Measurements from ENCODE around the gene ZNF668.

ZNF668 gene

DNA sequence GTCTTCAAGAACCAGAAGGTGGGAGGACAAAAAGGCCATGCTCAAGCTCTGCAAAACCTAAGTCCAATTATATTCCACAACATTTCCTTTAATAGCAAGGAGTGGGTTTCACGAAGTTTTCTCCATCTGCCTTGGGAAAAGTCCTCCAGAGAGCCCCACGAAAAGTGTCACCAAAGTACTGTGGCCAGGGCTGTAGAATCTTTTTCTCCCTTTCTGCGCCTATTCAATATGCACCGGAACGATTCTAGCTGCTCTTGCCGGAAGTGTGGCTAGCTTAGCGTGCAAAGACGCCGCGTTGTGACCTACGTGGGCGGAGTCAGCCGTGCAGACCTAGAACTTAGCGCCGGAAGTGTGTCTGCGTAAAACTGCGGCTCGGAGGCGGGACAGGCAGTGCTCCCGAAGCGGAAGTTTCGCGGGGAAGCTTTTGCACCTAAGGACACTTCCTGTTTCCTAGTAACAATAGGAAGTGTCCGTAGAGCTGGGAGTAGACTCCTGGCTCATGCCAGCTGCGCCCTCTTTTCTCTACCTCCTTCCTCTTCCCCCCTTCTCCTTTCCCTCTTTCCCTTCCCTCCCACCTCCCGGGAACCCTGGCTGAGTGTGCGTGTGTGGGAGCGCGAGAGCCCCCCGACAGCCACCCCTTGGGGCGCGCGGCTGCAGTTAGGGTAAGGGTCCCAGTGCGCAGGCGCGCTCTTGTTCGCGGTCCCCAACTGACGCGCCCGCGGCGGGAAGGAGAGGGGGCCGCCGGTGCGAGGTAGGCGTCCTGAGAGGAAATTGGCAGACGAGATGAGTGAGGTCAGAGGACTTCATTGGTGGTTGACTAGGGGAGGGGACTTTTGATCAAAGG lies at the start of gene ZNF668, which contains the start of gene ZNF646:
Gene ZNF668 (minus strand): TSS at position 271 of the 844 bp plus-strand sequence. CDS start 9,781 bp downstream, outside the sequence.
Gene ZNF646 (plus strand): TSS at position 453 of the 844 bp plus-strand sequence. CDS start 1,903 bp downstream, outside the sequence.
- DNase-seq: peak; percentile 99

DNA sequence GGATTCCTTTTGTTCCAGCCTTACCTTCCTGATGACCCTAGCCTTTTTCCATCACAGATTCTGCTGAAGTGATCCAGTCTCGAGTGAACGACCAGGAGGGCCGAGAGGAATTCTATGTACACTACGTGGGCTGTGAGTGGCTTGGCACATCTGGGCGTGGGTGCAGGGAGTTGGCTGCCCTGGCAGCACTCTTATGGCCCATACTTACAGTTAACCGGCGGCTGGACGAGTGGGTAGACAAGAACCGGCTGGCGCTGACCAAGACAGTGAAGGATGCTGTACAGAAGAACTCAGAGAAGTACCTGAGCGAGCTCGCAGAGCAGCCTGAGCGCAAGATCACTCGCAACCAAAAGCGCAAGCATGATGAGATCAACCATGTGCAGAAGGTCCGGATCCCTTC lies 46.1 kb upstream of the ZNF668 start:
- no peak for DNase-seq

DNA sequence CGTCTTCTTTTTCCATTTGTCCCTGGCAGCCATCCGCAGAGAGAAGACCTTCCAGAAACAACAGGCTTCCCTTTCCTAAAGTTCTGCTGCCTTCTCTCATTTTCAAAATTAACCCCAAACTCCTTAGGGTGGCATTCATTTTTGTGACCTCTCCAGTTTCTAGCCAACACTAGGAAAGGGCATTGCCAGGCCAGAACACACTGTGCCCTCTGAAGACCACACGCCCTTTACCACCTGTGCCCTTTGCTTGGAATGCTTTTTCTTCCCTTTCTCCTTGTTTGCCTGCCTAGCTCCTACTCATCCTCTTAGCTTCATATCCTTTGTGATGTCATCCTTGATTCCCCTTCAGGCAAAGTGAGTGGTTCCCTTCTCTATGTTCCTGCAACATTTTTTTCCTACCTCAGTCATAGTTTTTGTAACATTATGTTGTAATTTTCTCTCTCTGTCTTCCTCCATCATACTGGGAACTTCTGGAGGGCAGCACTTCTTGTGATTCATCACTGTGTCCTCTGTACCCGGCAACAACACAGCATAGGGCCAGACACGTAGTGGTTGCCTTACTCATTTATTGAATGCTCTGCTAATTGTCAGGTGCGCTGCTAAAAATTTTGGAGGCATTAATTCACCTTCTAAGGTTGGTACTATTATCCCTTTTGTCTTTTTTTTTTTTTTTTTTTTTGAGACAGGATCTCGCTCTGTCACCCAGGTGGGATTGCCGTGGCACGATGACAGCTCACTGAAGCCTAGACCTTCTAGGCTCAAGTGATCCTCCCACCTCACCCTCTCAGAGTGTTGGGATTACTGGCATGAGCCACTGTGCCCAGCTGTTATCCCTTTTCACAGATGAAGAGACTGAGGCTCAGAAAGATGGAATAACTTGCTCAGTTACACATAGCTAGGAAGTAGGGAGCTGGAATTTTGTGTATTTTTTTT lies 44.4 kb upstream of the ZNF668 start:
- DNase-seq: peak; percentile 91

DNA sequence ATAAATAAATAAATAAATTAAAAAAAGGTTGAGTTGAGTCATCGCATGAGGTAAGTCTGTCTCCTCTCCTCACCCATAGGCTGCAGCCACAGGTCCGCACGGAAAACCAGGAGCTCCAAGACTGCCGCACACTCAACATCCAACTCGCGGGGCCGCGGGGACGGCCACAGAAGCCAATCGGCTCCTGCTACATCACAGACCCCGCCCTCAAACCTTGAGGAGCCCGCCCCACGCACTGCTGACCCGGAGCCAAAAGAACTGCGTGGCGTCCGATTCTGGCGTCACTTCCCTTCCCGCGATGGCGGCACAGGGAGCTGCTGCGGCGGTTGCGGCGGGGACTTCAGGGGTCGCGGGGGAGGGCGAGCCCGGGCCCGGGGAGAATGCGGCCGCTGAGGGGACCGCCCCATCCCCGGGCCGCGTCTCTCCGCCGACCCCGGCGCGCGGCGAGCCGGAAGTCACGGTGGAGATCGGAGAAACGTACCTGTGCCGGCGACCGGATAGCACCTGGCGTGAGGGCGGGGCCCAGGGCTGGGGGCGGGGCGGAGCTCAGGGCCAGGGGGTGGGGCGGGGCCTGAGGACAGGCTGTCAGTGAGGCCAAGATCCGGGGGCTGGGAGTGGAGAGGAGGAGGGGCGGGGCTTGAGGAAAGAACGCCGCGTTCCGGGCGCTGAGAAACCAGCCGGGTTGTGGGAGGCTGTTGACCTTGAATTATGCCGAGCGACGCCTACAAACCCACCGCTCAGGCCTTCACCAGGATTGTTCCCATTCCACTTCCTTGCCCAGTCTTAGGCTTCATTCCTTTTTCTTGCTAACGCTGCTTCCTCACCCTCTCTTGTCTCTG lies 43.6 kb upstream of the ZNF668 start, which contains the start of gene KAT8:
Gene KAT8 (plus strand): TSS at position 281 of the 839 bp plus-strand sequence. CDS start 18 bp downstream, at position 299.
- peak; percentile 99 for DNase-seq

DNA sequence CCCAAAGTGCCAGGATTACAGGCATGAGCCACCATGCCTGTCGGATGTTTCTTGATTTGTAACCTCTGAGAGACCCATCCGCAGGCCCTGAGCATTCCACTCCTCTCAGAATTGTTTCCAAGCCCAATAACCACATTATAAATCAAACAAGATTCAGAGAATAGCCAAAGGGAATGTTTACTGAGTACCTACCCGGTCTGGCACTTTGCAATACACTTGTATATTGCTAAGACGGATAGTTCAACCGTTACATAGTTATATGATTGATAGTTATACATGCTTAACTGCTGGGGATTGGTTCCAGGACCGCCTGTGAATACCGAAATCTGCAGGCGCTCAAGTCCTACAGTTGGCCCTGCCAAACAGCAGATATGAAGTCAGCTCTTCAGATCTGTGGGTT lies 40.4 kb upstream of the ZNF668 start:
- DNase-seq: no peak

DNA sequence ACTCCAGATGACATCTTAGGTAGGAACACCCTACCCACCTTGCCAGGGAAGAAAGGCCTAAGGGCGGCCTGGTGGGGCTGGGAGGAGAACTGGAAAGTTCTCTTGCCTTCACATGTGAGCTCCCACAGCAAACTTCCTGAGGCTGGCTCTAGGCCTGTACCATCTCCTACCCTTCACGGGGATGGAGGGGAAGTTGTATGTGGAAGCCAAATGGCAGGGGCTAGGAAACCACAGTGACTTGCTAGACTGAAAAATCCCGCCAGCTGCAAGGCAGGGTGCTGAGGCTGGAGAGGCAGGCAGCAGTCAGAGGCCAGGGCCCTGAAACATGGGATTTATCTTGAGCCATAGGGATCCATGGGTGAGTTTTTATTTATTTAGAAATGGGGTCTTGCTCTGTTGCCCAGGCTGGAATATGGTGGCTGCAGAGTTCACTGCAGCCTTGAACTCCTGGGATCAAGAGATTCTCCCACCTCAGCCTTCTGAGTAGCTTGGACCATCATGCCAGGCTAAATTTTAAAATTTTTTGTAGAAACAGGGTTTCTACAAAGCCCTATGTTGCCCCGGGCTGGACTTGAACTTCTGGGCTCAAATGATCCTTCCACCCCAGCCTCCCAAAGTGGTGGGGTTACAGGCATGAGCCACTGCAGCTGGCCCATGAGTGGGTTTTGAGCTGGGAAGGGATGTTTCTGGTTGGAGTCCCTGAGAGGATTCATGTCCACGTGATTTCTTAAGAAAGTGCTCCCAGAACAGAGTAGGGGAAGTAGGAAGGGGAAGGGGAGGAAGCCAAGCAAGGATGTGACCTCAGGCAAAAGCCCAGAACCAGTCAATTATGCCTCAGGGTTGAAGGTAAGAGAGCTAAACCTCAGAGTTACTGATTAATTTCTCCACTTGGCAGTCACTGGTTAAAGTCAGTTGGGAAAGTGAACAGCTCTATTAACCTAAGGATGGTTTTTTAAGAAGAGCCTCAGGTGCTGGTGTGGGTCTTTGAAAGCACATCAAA lies 39.4 kb upstream of the ZNF668 start:
- peak; percentile 24 for DNase-seq

DNA sequence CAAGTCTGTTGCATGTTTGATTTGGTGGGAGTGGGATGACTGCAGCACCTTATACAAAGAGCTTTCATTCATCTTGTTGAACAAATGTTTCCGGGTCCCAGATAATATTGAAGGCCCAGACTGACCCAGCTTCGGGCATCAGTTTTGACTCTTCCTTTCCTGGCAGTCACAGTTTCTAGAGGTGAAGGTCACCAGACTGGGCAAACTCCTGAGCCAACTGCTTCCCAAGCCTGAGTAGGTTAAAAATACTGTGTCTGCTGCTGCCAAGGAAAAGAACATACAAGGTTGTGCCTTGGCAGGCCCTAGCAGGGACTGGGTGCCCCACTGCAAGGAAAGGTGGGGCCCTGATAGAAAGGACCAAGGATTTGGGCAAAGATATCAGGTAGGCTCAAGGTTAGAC lies 38.7 kb upstream of the ZNF668 start:
- DNase-seq: no peak

DNA sequence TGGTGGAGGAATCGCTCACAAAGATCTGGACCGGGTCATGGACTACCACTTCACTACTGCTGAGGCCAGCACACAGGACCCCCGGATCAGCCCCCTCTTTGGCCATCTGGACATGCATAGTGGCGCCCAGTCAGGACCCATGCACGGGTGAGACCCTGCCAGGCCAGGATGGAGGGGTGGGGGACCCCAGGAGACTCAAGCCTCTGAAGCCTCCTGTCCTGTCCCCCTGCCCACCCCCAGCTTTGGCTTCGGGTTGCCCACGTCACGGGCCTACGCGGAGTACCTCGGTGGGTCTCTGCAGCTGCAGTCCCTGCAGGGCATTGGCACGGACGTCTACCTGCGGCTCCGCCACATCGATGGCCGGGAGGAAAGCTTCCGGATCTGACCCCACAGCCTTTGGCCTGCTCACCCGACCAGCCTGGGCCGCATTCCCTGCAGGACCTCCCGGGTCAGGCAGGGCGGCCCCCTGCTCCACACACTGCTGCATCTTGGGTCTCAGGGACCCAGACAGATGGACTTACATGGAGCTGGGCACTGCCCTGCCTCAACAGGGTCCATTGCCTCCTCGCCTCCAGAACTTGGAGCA lies 37.9 kb upstream of the ZNF668 start:
- DNase-seq: no peak

DNA sequence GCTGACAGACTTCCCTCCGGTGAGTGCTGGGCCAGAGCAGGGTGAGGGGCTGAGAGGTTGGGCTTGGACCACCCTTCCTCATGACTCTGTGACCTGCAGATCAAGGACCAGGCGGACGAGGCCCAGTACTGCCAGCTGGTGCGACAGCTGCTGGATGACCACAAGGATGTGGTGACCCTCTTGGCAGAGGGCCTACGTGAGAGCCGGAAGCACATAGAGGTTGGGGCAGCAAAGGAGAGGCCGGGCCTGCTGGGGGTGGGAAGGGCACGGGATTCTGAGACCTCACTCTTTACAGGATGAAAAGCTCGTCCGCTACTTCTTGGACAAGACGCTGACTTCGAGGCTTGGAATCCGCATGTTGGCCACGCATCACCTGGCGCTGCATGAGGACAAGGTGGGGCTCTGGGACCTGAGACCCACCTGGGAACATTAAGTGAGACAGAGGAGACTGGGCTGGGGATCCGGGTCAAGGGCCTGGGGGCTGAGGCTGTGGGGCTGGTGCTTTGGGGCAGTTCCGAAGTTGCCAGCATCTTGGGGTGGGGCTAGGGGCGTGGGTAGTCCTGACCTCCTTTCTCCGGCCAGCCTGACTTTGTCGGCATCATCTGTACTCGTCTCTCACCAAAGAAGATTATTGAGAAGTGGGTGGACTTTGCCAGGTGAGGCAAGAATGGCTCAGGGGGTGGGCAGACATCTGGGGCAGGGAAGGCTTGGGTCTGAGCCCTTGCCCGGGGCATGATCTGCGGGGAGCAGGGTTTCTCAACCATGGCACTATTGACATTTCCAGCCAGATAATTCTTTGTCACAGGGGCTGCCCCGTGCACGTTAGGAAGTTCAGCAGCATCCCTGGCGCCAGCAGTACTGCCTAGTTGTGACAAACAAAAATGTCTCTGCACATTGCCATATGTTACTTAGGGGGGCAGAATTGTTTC lies 36.3 kb upstream of the ZNF668 start:
- no peak for DNase-seq

DNA sequence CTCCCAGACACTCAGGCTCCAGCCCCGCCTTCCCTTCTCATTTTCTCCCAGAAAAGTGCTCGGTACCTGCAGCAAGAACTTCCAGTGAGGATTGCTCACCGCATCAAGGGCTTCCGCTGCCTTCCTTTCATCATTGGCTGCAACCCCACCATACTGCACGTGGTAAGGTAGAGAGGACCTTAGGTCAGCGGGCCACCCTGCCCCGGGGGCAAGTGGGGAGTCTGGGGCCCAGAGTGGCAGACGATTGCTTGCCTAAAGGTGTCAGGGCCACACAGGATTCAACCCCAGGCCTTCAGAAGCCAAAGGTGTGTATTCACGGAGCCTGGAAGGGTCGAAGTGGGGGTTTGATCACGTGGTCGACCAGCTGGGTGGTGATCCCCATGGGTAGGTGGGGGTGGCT lies 35.6 kb upstream of the ZNF668 start:
- no peak for DNase-seq

DNA sequence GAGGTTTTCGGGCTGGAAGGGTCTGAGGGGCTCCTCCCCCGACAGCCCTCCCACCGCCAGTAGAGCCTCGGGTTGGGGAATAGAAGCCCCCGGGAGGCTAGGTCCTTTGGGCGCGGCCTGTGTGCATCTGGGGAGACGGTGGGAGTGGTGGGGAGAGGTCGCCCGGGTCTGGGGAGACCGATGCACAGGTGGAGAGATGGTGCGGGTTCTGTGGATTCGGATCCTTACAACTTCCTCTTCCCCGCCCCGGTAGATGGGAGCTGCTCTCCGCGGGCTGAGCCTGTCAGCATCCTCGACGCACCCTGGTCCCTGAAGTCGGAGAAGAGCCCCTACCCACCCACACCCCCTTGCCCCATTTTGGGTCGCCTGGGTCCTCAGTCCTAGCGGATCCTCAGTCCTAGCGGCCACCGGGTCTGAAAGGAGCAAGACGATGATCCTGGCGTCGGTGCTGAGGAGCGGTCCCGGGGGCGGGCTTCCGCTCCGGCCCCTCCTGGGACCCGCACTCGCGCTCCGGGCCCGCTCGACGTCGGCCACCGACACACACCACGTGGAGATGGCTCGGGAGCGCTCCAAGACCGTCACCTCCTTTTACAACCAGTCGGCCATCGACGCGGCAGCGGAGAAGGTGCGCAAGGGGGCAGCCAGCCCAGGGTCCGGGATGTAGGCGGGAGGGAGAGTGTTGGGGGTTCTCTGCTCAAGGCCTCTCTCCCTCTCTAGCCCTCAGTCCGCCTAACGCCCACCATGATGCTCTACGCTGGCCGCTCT lies 34.9 kb upstream of the ZNF668 start:
- DNase-seq: no peak

DNA sequence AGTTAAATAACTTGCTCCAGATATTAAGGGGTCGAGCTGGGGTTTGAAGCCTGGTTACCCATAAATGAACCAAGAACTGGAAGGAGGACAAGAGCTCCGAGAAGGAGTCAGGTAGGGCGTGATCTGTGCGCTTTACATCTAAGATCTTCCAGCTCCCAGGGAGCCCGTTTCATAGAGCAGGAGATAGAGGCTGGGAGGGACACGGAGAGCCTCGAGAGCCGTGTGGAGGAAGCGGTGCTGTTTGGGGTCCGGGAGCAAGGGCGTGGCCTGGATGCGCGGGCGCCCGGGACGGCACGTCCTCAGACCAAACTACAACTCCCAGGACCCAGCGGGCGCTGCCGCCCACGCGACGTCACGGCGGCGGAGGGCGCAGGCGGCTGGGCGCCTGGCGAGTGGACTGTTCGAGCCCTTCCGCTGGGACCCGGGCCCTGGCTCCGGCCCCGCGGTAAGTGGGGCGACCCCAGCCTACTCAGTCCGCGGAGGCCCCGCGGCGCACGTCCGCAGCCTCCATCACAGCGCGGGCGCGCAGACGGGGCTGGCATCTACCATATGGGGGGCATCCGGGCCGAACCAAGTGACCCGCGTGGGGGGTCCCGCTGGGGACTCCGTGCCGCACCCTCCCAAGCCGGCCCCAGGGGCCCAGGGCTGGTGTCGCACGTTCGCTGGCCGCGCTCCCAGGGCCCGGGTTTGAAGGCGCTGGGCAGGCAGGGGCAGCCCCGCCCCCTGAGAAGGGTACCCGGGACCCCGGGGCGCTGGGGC lies 34.2 kb upstream of the ZNF668 start, which contains the start of gene BCKDK:
Gene BCKDK (plus strand): TSS at position 352 of the 759 bp plus-strand sequence. CDS start 838 bp downstream, outside the sequence.
- DNase-seq: peak; percentile 82

DNA sequence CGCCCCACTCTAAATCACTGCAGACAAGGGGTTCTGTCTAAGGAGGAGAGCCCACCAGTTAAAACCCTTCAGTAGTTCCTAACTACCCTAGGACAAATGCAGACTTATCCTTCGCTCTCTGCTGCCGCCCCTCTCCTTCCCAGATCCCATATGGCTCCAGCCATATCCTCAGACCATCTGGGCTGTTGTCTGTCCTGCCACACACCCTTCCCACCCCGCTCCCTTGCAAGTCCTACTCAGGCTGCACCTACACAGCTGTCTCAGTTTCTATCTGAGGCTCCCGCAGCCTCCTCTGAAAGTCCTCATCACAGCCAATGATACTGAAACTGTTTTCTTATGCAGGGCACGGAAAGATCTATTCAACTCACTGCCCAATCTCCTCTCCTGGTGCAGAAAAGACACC lies 33.4 kb upstream of the ZNF668 start:
- no peak for DNase-seq

DNA sequence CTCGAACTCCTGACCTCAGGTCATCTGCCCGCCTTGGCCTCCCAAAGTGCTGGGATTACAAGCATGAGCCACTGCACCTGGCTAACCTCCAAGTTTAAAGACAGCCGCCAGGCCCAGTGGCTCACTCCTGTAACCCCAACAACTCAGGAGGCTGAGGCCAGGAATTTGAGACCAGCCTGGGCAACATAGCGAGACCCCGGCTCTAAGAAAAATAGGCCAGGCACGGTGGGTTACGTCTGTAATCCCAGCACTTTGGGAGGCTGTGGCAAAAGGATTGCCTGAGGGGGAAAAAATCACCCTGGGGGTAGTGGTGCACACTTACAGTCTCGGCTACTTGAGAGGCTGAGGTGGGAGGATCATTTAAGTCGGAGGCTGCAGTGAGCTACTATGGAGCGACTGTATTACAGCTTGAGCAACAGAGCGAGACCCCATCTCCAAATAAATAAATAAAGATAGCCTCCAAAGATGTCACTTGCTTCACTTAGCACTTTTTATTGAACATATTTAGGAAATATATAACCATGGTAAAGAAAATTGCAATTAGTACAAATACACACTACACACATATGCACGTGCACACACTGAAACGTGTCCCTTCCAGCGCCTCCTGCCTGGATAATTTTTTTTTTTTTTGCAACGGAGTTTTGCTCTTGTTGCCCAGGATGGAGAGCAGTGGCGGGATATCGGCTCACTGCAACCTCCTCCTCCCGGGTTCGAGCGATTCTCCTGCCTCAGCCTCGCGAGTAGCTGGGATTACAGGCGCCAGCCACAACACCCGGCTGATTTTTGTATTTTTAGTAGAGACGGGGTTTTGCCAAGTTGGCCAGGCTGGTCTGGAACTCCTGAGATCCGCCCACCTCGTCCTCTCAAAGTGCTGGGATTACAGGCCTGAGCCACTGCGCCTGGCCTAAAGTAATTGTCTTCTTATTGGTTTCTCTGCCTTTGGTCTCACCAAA lies 32.7 kb upstream of the ZNF668 start:
- DNase-seq: no peak

DNA sequence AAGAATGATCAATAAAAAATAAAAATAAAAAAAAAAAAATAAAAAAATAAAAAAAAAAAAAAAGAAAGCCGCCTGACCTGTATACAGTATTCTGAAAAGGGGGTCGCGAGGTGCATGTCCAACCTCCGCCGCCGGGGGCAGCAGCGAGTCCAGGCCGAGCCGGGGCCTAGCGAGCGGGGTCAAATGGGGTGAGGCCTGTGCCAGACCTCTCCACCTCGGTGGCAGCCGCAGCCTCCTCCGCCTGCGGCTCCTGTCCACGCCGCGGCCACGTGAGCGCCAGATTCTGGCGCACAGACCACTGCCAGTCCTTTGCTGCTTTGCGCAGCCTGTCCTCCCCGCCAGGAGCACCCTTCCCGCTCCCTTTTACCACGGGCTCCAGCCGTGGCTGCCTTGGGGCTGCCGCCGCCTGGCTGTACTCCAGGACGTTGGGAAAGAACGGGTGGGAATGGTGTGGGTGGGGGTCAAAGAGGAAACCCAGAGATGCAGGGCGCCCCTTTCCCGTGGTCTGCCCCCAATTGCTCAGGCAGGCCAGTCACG lies 31.7 kb upstream of the ZNF668 start:
- peak; percentile 67 for DNase-seq

Measured in EL (cell line).